Vagina (tissue), 2 donors: Measurements from ENCODE around the gene SLC2A1. TPM values are rescaled to one million over a fixed set of nuclear protein-coding genes. Genes with fewer than 3 reads are reported as not detected.

Experiments used
- DNase-seq, 2 donors: peaks; one replicate each; pipeline ENCODE4 v3.0.0-alpha.2; 2017; ENCODE audit errors: extremely low spot score in 2 of 2
- H3K27ac ChIP-seq: fragments of 200-600 bp; sonication (generic); one replicate; pipeline ENCODE4 v1.5.1; 2019
- H3K27me3 ChIP-seq: fragments of 200-600 bp; sonication (generic); one replicate; pipeline ENCODE4 v1.5.1; 2019
- H3K36me3 ChIP-seq, 2 donors: fragments of 200-600 bp; sonication (generic); one replicate each; pipeline ENCODE4 v1.5.1; 2017 to 2019
- H3K4me1 ChIP-seq: fragments of 200-600 bp; sonication (generic); one replicate; pipeline ENCODE4 v1.5.1; 2019
- H3K4me3 ChIP-seq, 2 donors: fragments of 200-600 bp; sonication (generic); 1 replicate in 1 of 2; 2 replicates in 1 of 2; pipeline ENCODE4 v1.5.1; 2016 to 2019
- H3K9me3 ChIP-seq: fragments of 200-600 bp; sonication (generic); one replicate; pipeline ENCODE4 v1.5.1; 2019
- POLR2A ChIP-seq, 2 donors: fragments of 450-650 bp; IDR thresholded peaks; one replicate each; pipeline ENCODE4 v1.6.1; 2017; ENCODE audit warnings: antibody characterized with exemption in 2 of 2, mild to moderate bottlenecking in 2 of 2, moderate library complexity in 2 of 2
- POLR2AphosphoS5 ChIP-seq, 2 donors: sonication (generic); formaldehyde crosslinking; IDR thresholded peaks; one replicate each; pipeline ENCODE4 v1.9.0; 2017; ENCODE audit warnings: antibody characterized with exemption in 2 of 2, mild to moderate bottlenecking in 2 of 2, low read depth in 1 of 2; ENCODE audit not compliant: insufficient read depth in 1 of 2
- intact Hi-C: fragments of 100-400 bp; cut with DNase I; formaldehyde crosslinking; loops from one replicate; pipeline ENCODE4 v1.15.1; 2023
- total RNA-seq: library from RNA; depleted of rRNA; stranded (reverse); fragments of >200 nt; gene quantifications from one replicate; pipeline ENCODE4 v1.2.3, GENCODE V29; 2016
- TF ChIP-seq, protein P1 (sequence below), 3 experiments: fragments of 450-650 bp in 2 of 3; fragments of 200-600 bp in 1 of 3; sonication (generic) in 1 of 3; IDR thresholded peaks; one replicate each; pipeline ENCODE4 v1.5.1; 2017 to 2019; ENCODE audit warnings: antibody characterized with exemption in 3 of 3, mild to moderate bottlenecking in 2 of 3, moderate library complexity in 2 of 3

The SLC2A1 gene
- total RNA-seq, 1 donor from 2014 or later = 286 TPM

DNA sequence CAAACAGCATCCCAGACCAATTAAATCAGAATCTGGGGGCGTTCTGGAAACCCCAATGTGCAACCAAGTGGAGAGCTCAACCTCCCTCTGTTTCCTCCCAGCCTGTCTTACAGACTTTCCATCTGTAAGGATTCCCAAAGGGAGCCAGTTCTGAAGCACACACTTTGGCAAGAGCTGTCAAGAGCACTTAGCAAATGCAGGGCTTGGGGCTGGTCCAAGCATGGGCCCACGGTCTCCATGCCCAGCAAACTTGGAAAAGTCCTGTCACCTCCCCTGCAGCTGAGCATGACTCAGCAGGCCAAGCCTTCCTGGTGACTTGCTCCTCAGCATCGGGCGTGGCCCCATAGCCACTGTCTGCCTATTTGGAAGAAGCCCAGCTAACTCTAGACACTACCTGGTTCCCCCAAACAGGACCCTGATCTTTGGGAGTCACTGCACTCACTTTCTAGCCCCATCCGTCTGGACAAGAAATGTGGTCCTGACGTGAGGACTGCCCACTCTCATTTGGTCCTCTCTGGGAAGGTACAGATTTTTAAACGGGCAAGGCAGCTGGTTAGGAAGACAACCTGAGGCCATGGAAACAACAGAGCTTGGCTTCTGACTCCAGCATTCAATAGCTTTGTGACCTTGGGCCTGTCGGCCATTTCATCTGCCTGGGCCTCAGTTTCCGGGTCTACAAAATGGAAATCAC is 16.9 kb downstream of the SLC2A1 start:
- Histone ChIP-seq H3K9me3 (no peaks in the 10 kb centered on the region), H3K4me3 (no peak overlapping the region), H3K4me1 (peaks cover 92% of the 10 kb centered on the region), H3K36me3 (no peaks in the 10 kb centered on the region), H3K27ac (peak overlapping the region; percentile 82), H3K27me3 (no peaks in the 10 kb centered on the region)
- no peak for DNase-seq
- TF ChIP-seq POLR2AphosphoS5 (IDR thresholded peaks at IDR 0.05; ENCODE audit: insufficient read depth in 1 of 2, low read depth in 1 of 2) = peak; percentile 40 to 68
- TF ChIP-seq, protein P1, sequence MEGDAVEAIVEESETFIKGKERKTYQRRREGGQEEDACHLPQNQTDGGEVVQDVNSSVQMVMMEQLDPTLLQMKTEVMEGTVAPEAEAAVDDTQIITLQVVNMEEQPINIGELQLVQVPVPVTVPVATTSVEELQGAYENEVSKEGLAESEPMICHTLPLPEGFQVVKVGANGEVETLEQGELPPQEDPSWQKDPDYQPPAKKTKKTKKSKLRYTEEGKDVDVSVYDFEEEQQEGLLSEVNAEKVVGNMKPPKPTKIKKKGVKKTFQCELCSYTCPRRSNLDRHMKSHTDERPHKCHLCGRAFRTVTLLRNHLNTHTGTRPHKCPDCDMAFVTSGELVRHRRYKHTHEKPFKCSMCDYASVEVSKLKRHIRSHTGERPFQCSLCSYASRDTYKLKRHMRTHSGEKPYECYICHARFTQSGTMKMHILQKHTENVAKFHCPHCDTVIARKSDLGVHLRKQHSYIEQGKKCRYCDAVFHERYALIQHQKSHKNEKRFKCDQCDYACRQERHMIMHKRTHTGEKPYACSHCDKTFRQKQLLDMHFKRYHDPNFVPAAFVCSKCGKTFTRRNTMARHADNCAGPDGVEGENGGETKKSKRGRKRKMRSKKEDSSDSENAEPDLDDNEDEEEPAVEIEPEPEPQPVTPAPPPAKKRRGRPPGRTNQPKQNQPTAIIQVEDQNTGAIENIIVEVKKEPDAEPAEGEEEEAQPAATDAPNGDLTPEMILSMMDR (IDR thresholded peaks at IDR 0.05) = no peak
- intact Hi-C loops = no loop called here

DNA sequence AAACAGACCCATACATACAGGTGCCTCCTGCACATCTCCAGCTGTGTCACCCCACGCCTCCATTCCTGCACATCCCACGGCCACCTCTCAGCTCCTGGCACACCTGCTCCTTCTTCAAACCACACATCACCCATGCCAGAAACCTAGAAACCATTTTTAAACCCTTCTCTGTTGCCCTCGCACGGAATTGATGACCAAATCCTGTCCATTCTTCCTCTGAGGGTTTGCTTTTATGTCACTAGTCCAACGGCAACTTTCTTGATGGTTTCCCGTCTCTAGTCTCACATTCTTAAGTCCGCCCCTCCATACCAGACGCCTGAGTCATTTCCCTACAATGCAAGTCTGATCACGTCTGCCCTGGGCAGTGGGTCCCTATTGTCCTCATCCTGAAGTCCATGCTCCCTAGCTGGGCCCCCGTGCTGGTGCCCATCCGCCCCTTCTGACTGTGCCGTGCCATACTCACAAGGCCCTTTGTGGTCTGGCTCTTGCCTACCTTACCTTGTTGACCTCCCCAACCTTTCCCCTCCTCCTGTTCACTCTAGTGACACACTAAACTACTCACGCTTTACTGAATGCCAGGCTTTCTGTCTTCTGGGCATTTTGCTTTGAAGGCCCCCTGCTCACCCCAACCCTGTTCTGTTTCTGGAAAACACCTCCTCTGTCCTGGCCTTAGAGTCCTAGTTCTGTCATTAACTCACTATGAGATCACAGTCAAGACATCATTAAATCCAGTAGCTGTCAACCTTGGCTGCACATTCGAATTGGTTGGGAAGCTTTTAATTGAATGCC is 17.6 kb downstream of the SLC2A1 start:
- Histone ChIP-seq H3K4me1 (peaks cover 92% of the 10 kb centered on the region), H3K4me3 (no peak overlapping the region), H3K27me3 (no peaks in the 10 kb centered on the region), H3K9me3 (no peaks in the 10 kb centered on the region), H3K27ac (peak overlapping the region; percentile 82), H3K36me3 (no peaks in the 10 kb centered on the region)
- DNase-seq = no peak
- intact Hi-C loops = no loop called here
- TF ChIP-seq POLR2AphosphoS5 (IDR thresholded peaks at IDR 0.05; ENCODE audit: insufficient read depth in 1 of 2, low read depth in 1 of 2) (no peak), POLR2A (IDR thresholded peaks at IDR 0.05) (no peak)
- TF ChIP-seq, protein P1 (IDR thresholded peaks at IDR 0.05) = no peak

DNA sequence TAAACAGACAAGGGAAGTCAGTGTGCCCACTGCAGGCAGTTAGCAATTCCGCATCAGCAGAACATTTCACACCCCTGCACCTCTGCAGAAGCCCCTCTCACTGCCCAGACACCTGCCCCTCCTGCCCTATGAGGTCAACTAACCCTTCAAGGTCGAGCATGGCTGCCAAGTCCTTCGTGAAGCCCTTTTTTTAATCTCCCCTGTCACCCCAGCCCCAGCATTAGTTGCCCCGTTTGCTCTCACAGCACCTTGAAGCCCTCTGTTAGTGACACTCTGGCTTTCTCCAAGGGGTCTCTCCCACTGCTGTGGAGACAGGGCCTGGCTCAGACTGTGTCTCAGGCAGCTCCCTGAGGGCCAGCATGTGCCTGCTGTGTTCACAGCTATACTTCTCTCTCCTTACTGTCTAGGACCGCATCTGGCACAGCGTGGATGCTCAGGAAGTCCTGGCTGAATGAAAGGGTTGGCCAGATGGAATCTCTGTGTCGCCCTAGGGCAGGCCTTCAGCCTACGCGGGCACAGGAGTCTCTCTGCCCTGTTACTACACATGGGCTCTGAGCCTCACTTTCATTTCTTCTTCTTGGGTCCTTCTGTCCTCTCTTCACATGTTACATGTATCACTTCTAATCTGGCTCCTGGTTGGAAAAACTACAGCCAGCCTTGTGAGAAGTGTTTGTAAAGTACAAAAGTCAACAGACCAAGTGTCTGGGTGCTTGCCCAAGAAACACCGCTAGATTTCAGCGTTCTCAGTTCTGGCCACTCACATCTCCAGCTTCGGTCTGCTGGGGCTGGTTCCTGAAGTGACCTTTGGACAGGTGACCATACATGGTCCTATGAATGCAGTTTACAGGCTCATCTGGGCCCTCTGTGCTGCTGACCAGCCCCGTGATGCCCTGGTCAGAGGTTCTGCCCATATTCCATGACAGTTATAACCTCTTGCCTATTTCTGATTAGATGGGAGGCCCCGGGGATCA is 19.7 kb downstream of the SLC2A1 start:
- intact Hi-C loops = no loop called here
- peak overlapping the region; percentile 62 for H3K27ac ChIP-seq
- peaks cover 94% of the 10 kb centered on the region for H3K4me1 ChIP-seq
- no peaks in the 10 kb centered on the region for H3K9me3 ChIP-seq
- DNase-seq = no peak
- no peaks in the 10 kb centered on the region for H3K27me3 ChIP-seq
- H3K36me3 ChIP-seq = no peaks in the 10 kb centered on the region
- no peak overlapping the region for H3K4me3 ChIP-seq
- TF ChIP-seq POLR2AphosphoS5 (IDR thresholded peaks at IDR 0.05; ENCODE audit: insufficient read depth in 1 of 2, low read depth in 1 of 2) (peak in 1 of 2 donors; percentile 30), POLR2A (IDR thresholded peaks at IDR 0.05) (no peak)

- H3K27ac ChIP-seq = peak overlapping the region; percentile 62
- intact Hi-C loops = no loop called here
- H3K4me3 ChIP-seq = no peak overlapping the region
- TF ChIP-seq POLR2A (IDR thresholded peaks at IDR 0.05) = no peak
- TF ChIP-seq POLR2AphosphoS5 (IDR thresholded peaks at IDR 0.05; ENCODE audit: insufficient read depth in 1 of 2, low read depth in 1 of 2) = no peak
- TF ChIP-seq, protein P1 (IDR thresholded peaks at IDR 0.05) = no peak
- H3K27me3 ChIP-seq = no peaks in the 10 kb centered on the region
- peaks cover 95% of the 10 kb centered on the region for H3K4me1 ChIP-seq
- no peaks in the 10 kb centered on the region for H3K36me3 ChIP-seq
- no peaks in the 10 kb centered on the region for H3K9me3 ChIP-seq
- no peak for DNase-seq
Observed at GRCh38 chr1:42937836-42938644, 20.6 kb downstream of the SLC2A1 start.
